OCI-LY7 (cell line): ENCODE data around the gene AGPAT3. TPM values are rescaled to one million over a fixed set of nuclear protein-coding genes. Genes with fewer than 3 reads are reported as not detected.

ENCODE experiments used
- BruUV-seq: library from RNA; stranded (reverse); fragments of 400-500 nt; replicated peaks from 2 replicates; lab custom pipeline; 2021; lab: Mats Ljungman, UMichigan
- CTCF ChIA-PET: fragments of 300-600 bp; sonication (Branson Sonifier 250); formaldehyde crosslinking; loops from one replicate; lab custom pipeline; 2022; ENCODE audit warnings: antibody characterized with exemption; ENCODE audit not compliant: unreplicated experiment; lab: Charles Lee
- POLR2A ChIA-PET: fragments of 300-600 bp; sonication (Branson Sonifier 250); formaldehyde crosslinking; loops from one replicate; lab custom pipeline; 2022; ENCODE audit warnings: antibody characterized with exemption; lab: Charles Lee
- DNase-seq: peaks from one replicate; pipeline ENCODE4 v3.0.0-alpha.2; 2015; ENCODE audit warnings: low spot score
- H2AFZ ChIP-seq: fragments of 200-600 bp; sonication (generic), shearing (Covaris generic); 2 replicates; pipeline ENCODE4 v1.6.1; 2014; ENCODE audit warnings: mild to moderate bottlenecking, antibody characterized with exemption, low read length, moderate library complexity
- H3K27ac ChIP-seq: fragments of 200-600 bp; sonication (generic); 2 replicates; pipeline ENCODE4 v1.5.1; 2014; ENCODE audit warnings: mixed run types, low read depth, mild to moderate bottlenecking, moderate library complexity, low read length, inconsistent platforms; ENCODE audit not compliant: poor library complexity, severe bottlenecking
- H3K36me3 ChIP-seq: fragments of 200-600 bp; sonication (generic); 2 replicates; pipeline ENCODE4 v1.6.1; 2014; ENCODE audit warnings: mild to moderate bottlenecking, antibody characterized with exemption, low read length, moderate library complexity, mixed read lengths; ENCODE audit not compliant: insufficient read depth
- H3K4me1 ChIP-seq: fragments of 200-600 bp; sonication (generic); 2 replicates; pipeline ENCODE4 v1.5.1; 2014; ENCODE audit warnings: mild to moderate bottlenecking, low read length; ENCODE audit not compliant: insufficient read depth, poor library complexity, severe bottlenecking
- H3K4me2 ChIP-seq: fragments of 200-600 bp; sonication (generic); 2 replicates; pipeline ENCODE4 v1.6.1; 2014; ENCODE audit warnings: mild to moderate bottlenecking, low read length
- H3K4me3 ChIP-seq: fragments of 200-600 bp; sonication (generic); 2 replicates; pipeline ENCODE4 v1.5.1; 2014; ENCODE audit warnings: mild to moderate bottlenecking, low read depth, low read length; ENCODE audit not compliant: poor library complexity, severe bottlenecking
- H3K79me2 ChIP-seq: fragments of 200-600 bp; sonication (generic); 2 replicates; pipeline ENCODE4 v1.6.1; 2016; ENCODE audit warnings: low read depth, mild to moderate bottlenecking, low read length, moderate library complexity, mixed read lengths; ENCODE audit not compliant: insufficient read depth
- H3K9me2 ChIP-seq: fragments of 200-600 bp; sonication (generic); 2 replicates; pipeline ENCODE4 v1.6.1; 2016; ENCODE audit warnings: mild to moderate bottlenecking, low read length, mixed read lengths; ENCODE audit not compliant: insufficient read depth
- H3K9me3 ChIP-seq: fragments of 200-600 bp; sonication (generic); 2 replicates; pipeline ENCODE4 v1.6.1; 2014; ENCODE audit warnings: mild to moderate bottlenecking, mixed run types, low read length, mixed read lengths
- H4K20me1 ChIP-seq: fragments of 200-600 bp; sonication (generic); 2 replicates; pipeline ENCODE4 v1.6.1; 2014; ENCODE audit warnings: mild to moderate bottlenecking, antibody characterized with exemption, low read length, moderate library complexity, mixed read lengths; ENCODE audit not compliant: insufficient read depth
- CTCF ChIP-seq: fragments of 200-600 bp; sonication (generic); conservative IDR thresholded peaks from 2 replicates; pipeline ENCODE4 v1.5.1; 2014; ENCODE audit warnings: mild to moderate bottlenecking, antibody characterized with exemption, low read length, moderate library complexity, mixed read lengths
- EZH2phosphoT487 ChIP-seq: fragments of 200-600 bp; sonication (generic); IDR thresholded peaks from 2 replicates; pipeline ENCODE4 v1.6.1; 2018; ENCODE audit warnings: low read depth, borderline replicate concordance, mild to moderate bottlenecking, mixed run types, antibody characterized with exemption, low read length, moderate library complexity, mixed read lengths
- intact Hi-C: fragments of 100-400 bp; cut with micrococcal nuclease; formaldehyde crosslinking; loops from one replicate; pipeline ENCODE4 v1.10.0; 2022; ENCODE audit not compliant: unreplicated experiment
- total RNA-seq, 2 experiments: library from RNA; depleted of rRNA in 1 of 2; stranded (reverse); fragments of >200 nt in 1 of 2; shearing (Covaris generic) in 1 of 2; gene quantifications; 2 replicates each; pipeline ENCODE4 v1.2.3, GENCODE V29; 2014 to 2022

AGPAT3 gene
- total RNA-seq, 2 experiments from 2014 or later: 9.2 to 33.4 TPM

DNA sequence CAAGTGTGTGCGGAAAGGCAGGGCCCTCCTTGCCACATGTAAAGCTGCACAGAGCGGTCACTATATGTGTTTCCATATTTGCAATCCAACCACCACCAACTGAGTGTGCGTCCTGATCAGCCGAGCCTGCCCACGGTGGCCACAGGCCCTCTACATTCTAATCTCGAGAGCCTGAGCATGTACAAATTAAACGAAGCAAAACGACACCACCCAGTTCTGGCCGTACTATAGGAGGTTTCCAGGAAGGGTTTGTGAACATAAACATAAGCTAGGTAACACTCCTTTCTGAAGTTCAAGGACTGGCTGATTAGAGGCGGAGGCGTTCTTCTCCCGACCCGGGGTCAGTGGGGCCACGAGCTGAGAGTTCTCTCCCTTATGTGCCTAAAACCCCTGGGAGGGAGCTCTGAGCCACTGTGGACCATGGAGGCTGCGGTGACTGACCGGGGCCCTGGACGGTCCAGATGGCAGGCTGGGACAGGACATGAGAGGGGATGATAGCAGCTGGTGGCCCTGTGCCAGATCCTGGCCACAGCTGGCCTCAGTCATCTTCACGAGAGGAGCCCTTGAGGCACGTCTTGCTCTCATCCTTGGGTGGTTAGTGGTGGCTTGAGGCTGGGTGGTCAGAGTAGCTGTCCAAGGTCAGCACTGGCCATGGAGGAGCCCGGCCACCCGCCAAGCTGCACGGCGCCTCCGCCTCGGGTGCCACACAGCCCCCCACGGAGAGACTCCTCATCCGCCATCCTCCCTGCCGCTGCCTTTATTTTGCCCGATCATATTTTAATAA, 108.0 kb downstream of the AGPAT3 start:
- no peaks in the 10 kb centered on the region for H3K9me3 ChIP-seq
- no peaks in the 10 kb centered on the region for H4K20me1 ChIP-seq
- DNase-seq: no peak
- no peak for TF ChIP-seq EZH2phosphoT487
- CTCF ChIA-PET: no interaction called here
- H3K27ac ChIP-seq: no peak overlapping the region
- H3K9me2 ChIP-seq: no peaks in the 10 kb centered on the region
- POLR2A ChIA-PET: no interaction called here
- intact Hi-C loops: no loop called here
- H3K36me3 ChIP-seq: no peaks in the 10 kb centered on the region
- H3K4me2 ChIP-seq: no peak overlapping the region
- H3K79me2 ChIP-seq: no peaks in the 10 kb centered on the region
- no peak overlapping the region for H2AFZ ChIP-seq
- no TSS peak for BruUV-seq
- H3K4me1 ChIP-seq: no peaks in the 10 kb centered on the region
- no peak overlapping the region for H3K4me3 ChIP-seq

DNA sequence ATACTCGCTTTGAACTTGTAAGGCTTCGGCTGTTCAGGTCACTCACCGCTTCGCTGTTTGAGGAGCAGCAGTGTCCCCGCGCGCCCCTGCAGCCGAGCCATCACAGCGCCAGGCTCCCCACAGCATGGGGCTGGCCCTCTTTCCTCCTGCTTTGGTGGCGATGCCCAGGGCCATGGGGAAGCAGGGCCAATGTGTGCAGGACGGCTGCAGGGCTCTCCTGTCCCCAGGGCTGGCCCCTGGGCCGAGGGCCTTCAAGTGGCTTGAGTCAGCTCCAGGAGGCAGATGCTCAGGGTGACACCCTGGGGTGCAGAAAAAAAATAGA, 108.6 kb downstream of the AGPAT3 start:
- no TSS peak for BruUV-seq
- H3K9me3 ChIP-seq: no peaks in the 10 kb centered on the region
- H3K79me2 ChIP-seq: no peaks in the 10 kb centered on the region
- H3K27ac ChIP-seq: no peak overlapping the region
- TF ChIP-seq CTCF (no peak), EZH2phosphoT487 (no peak)
- ChIA-PET POLR2A (no interaction called here), CTCF (no interaction called here)
- H3K4me3 ChIP-seq: no peak overlapping the region
- no peak for DNase-seq
- H4K20me1 ChIP-seq: no peaks in the 10 kb centered on the region
- no peaks in the 10 kb centered on the region for H3K4me1 ChIP-seq
- no peaks in the 10 kb centered on the region for H3K9me2 ChIP-seq
- H3K36me3 ChIP-seq: no peaks in the 10 kb centered on the region
- H3K4me2 ChIP-seq: no peak overlapping the region
- H2AFZ ChIP-seq: no peak overlapping the region
- intact Hi-C loops: no loop called here

GRCh38 chr21:43974791-43975468, 109.9 kb downstream of the AGPAT3 start:
- Histone ChIP-seq H3K4me1 (no peaks in the 10 kb centered on the region), H3K9me3 (no peaks in the 10 kb centered on the region), H3K4me2 (no peak overlapping the region), H3K27ac (no peak overlapping the region), H2AFZ (no peak overlapping the region), H3K36me3 (no peaks in the 10 kb centered on the region), H3K4me3 (no peak overlapping the region), H3K9me2 (no peaks in the 10 kb centered on the region), H3K79me2 (no peaks in the 10 kb centered on the region), H4K20me1 (no peaks in the 10 kb centered on the region)
- no TSS peak for BruUV-seq
- intact Hi-C loops: loop anchor here (1.0 kb wide), 1 partner anchor 164 kb away; no protein-coding TSS in a partner anchor
- no peak for DNase-seq
- TF ChIP-seq EZH2phosphoT487 (no peak), CTCF (no peak)
- CTCF ChIA-PET: no interaction called here
- POLR2A ChIA-PET: no interaction called here
